Body of pancreas (tissue), 4 donors: ENCODE results near the gene ITGB1BP1. TPM values are rescaled to one million over a fixed set of nuclear protein-coding genes. Genes with fewer than 3 reads are reported as not detected.

Source experiments
- ATAC-seq: fragments of 150-250 bp; one replicate; pipeline ENCODE4 v1.9.1; 2016
- DNase-seq, 4 donors: peaks; one replicate each; pipeline ENCODE4 v3.0.0-alpha.2; 2019
- H3K27ac ChIP-seq, 4 donors: fragments of 200-600 bp; sonication (generic); 1 replicate in 3 of 4; 2 replicates in 1 of 4; pipeline versions ENCODE4 v1.5.1 to v1.6.1; 2016 to 2019; ENCODE audit warnings: mild to moderate bottlenecking in 1 of 4, mixed read lengths in 1 of 4, moderate library complexity in 1 of 4
- H3K27me3 ChIP-seq, 2 donors: fragments of 200-600 bp; sonication (generic); one replicate each; pipeline ENCODE4 v1.6.0; 2016; ENCODE audit warnings: mild to moderate bottlenecking in 1 of 2
- H3K36me3 ChIP-seq, 2 donors: fragments of 200-600 bp; sonication (generic); replicated peaks in 1 of 2; 2 replicates each; pipeline ENCODE4 v1.5.1; 2016; ENCODE audit warnings: low read depth in 2 of 2; ENCODE audit not compliant: insufficient read depth in 1 of 2
- H3K4me1 ChIP-seq: fragments of 200-600 bp; sonication (generic); one replicate; pipeline ENCODE4 v1.6.0; 2016
- H3K4me3 ChIP-seq, 2 donors: fragments of 200-600 bp; sonication (generic); 1 replicate in 1 of 2; 2 replicates in 1 of 2; pipeline ENCODE4 v1.5.1; 2016 to 2019
- H3K9me3 ChIP-seq, 3 donors: fragments of 200-600 bp; sonication (generic); 1 replicate in 2 of 3; 2 replicates in 1 of 3; pipeline ENCODE4 v1.5.1; 2016
- POLR2A ChIP-seq, 3 donors: fragments of 450-650 bp; IDR thresholded peaks; one replicate each; pipeline ENCODE4 v1.6.1; 2016; ENCODE audit warnings: antibody characterized with exemption in 3 of 3, mild to moderate bottlenecking in 2 of 3
- WGBS, 2 donors: methylation state at CpG; one replicate each; pipeline ENCODE4 v1.1.5; 2017; 5-methylcytosine and 5-hydroxymethylcytosine counted together
- intact Hi-C: fragments of 100-400 bp; cut with DNase I; formaldehyde crosslinking; loops from one replicate; pipeline ENCODE4 v1.15.1; 2023
- total RNA-seq, 2 donors: library from RNA; depleted of rRNA; stranded (reverse); fragments of >200 nt; gene quantifications; one replicate each; pipeline ENCODE4 v1.1.0, GENCODE V29; 2016
- TF ChIP-seq, protein P1 (sequence below), 7 experiments: fragments of 450-650 bp in 4 of 7; fragments of 200-600 bp in 3 of 7; sonication (generic) in 3 of 7; IDR thresholded peaks; one replicate each; pipeline ENCODE4 v1.5.1; 2016 to 2019; ENCODE audit warnings: antibody characterized with exemption in 7 of 7

ITGB1BP1 gene
- total RNA-seq, 2 donors from 2014 or later, result 16.6 to 28.3 TPM

DNA sequence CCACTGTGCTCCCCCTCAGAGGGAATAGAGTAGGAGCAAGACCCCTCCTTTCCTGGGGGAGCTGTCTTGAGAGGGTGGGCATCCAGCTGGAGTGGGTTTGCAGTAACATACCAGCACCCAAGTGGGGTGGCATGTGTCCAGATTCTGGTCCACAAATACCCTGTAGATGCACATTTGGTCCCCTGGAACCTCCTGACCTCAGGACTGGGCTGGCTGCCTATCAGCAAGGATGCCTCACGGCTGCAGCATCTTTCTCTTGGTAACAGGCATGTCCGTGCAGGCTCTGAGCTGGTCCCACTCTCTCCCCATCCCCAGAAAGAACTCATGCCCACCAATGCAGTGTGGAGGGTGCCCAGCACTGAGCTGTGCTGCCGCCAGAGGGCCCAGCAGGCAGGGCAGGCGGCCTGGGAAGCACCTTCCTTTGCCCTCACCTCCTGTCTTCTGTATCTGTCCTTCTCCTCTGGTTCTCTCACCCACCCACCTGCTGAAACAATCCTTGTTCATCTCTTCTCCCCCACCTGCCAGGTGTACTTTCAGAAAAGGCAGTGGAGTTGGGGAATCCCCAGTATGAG, 47.4 kb downstream of the ITGB1BP1 start:
- H3K9me3 ChIP-seq, result no peaks in the 10 kb centered on the region
- ATAC-seq (no peak), DNase-seq (no peak)
- no peaks in the 10 kb centered on the region for H3K4me1 ChIP-seq
- no peaks in the 10 kb centered on the region for H3K27me3 ChIP-seq
- no peak overlapping the region for H3K27ac ChIP-seq
- WGBS, 2 donors, result 60 to 100% methylated on average over 1 to 4 of the region's 4 CpGs
- H3K36me3 ChIP-seq, result peaks cover 0 to 2% of the 10 kb centered on the region in 2 donors
- H3K4me3 ChIP-seq, result no peak overlapping the region
- intact Hi-C loops, result no loop called here
- TF ChIP-seq POLR2A (IDR thresholded peaks at IDR 0.05), result no peak
- TF ChIP-seq, protein P1, sequence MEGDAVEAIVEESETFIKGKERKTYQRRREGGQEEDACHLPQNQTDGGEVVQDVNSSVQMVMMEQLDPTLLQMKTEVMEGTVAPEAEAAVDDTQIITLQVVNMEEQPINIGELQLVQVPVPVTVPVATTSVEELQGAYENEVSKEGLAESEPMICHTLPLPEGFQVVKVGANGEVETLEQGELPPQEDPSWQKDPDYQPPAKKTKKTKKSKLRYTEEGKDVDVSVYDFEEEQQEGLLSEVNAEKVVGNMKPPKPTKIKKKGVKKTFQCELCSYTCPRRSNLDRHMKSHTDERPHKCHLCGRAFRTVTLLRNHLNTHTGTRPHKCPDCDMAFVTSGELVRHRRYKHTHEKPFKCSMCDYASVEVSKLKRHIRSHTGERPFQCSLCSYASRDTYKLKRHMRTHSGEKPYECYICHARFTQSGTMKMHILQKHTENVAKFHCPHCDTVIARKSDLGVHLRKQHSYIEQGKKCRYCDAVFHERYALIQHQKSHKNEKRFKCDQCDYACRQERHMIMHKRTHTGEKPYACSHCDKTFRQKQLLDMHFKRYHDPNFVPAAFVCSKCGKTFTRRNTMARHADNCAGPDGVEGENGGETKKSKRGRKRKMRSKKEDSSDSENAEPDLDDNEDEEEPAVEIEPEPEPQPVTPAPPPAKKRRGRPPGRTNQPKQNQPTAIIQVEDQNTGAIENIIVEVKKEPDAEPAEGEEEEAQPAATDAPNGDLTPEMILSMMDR (IDR thresholded peaks at IDR 0.05), result no peak

DNA sequence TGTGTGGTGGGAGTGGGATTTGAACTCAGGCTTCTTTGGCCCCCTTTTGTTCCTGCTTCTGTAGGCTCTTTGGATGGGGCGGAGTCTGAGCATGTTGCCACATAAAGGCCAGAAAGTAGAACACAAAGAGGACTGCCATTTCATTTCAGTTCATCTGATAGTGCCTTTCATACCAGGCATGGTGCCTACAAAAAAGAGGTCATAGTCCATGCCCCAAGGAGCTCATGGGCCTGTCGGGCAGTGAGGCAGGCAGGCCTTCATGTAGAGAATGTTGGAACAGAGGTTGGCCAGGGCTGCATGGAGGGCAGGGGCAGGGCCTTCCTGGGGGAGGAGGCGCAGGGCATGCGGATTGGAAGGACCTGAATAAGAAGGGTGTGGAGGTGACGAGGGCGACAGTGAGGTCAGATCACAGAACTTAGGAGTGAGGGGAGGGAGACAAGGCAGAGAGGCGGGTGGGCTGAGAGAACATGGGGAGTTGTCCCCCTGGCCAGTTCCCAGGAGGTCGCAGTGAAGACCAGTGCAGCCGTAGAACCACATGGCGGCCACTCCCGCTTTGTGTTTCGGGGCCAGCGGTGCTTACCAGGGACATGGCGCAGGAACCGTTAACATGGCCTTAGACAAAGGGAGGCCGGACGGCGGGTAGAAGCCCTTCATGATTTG, 49.1 kb downstream of the ITGB1BP1 start:
- peaks cover 0 to 2% of the 10 kb centered on the region in 2 donors for H3K36me3 ChIP-seq
- ATAC-seq (no peak), DNase-seq (no peak)
- H3K27me3 ChIP-seq, result no peaks in the 10 kb centered on the region
- H3K4me3 ChIP-seq, result no peak overlapping the region
- 91 to 95% methylated on average over 18 of the region's 18 CpGs for WGBS, 2 donors
- no peak overlapping the region for H3K27ac ChIP-seq
- H3K9me3 ChIP-seq, result no peaks in the 10 kb centered on the region
- TF ChIP-seq, protein P1 (IDR thresholded peaks at IDR 0.05), result no peak
- no peak for TF ChIP-seq POLR2A (IDR thresholded peaks at IDR 0.05)
- intact Hi-C loops, result no loop called here
- H3K4me1 ChIP-seq, result no peaks in the 10 kb centered on the region

DNA sequence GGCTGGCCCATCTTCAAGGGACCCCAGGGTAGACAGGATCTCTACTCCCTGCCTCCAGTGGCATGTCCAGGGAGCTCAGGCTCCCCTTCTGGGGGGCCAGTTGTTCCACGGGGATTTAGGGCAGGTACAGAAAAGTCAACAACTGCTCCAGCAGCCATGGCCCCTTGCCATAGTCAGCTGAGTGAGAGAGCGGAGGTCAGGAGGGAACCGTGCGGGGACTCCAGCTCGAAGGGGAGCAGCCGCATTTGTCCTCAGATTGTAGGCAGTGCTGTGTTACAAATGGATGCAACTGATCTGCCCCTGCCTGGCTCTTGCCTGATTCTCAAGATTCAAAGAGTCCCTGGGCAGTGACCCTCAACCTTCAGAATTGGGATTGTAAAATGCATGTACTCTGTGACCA, 49.9 kb downstream of the ITGB1BP1 start:
- H3K27me3 ChIP-seq, result no peaks in the 10 kb centered on the region
- DNase-seq, result no peak
- intact Hi-C loops, result no loop called here
- no peak for ATAC-seq
- 77 to 84% methylated on average over 5 to 6 of the region's 6 CpGs for WGBS, 2 donors
- H3K9me3 ChIP-seq, result no peaks in the 10 kb centered on the region
- H3K27ac ChIP-seq, result no peak overlapping the region
- H3K4me3 ChIP-seq, result no peak overlapping the region
- H3K36me3 ChIP-seq, result no peaks in the 10 kb centered on the region
- no peaks in the 10 kb centered on the region for H3K4me1 ChIP-seq
- TF ChIP-seq POLR2A (IDR thresholded peaks at IDR 0.05), result no peak

DNA sequence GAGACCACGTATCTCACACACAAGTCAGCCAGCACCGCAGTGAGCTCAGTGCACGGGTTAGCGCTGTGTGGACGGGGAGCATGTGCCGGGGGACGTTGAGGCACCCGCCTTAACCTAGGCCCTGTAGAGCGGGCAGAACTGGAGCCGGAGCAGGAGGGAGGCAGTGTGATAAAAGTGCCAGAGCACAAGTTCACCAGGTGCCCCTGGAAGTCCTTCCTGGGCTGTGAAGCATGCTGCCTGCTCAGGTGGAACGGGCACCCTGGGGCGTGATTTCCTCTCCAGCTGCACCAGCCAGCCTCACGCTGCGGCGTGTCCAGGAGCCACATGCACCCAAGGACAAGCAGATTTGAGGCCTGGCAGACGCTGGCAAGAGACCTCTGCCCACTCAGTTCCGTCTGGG, 50.3 kb downstream of the ITGB1BP1 start:
- intact Hi-C loops, result no loop called here
- DNase-seq (no peak), ATAC-seq (no peak)

DNA sequence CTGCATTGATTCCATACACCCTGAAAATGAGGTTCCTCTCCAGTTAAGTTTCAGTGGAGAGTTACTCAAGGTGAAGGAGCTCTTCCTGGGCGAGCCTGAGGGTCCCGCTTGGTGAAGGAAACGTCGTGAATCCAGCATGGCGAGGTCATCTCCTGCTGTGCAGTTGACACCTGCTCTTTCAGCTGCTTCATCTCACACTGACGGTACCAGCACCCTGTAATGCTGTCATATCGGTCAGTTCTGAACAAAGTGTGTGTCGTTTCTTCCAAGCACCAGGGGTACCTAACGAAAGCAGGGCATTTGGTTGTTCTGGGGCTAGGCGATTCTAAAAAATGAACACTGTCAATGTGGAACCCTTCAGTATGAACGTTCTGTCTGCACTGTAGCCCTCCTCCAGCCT, 52.6 kb downstream of the ITGB1BP1 start:
- peaks cover 0 to 2% of the 10 kb centered on the region in 2 donors for H3K36me3 ChIP-seq
- no peak overlapping the region for H3K4me3 ChIP-seq
- H3K27ac ChIP-seq, result no peak overlapping the region
- no peak for ATAC-seq
- 84 to 94% methylated on average over 11 of the region's 11 CpGs for WGBS, 2 donors
- DNase-seq, result no peak
- no peaks in the 10 kb centered on the region for H3K9me3 ChIP-seq
- H3K27me3 ChIP-seq, result no peaks in the 10 kb centered on the region
- intact Hi-C loops, result no loop called here
- TF ChIP-seq, protein P1 (IDR thresholded peaks at IDR 0.05), result no peak
- no peak for TF ChIP-seq POLR2A (IDR thresholded peaks at IDR 0.05)
- H3K4me1 ChIP-seq, result no peaks in the 10 kb centered on the region

More for the DNA sequence above, 50.3 kb downstream of the ITGB1BP1 start:
- Histone ChIP-seq H3K9me3 (no peaks in the 10 kb centered on the region), H3K27me3 (no peaks in the 10 kb centered on the region), H3K4me1 (no peaks in the 10 kb centered on the region), H3K27ac (no peak overlapping the region), H3K4me3 (no peak overlapping the region), H3K36me3 (no peaks in the 10 kb centered on the region)
- 85 to 95% methylated on average over 3 to 17 of the region's 17 CpGs for WGBS, 2 donors
- TF ChIP-seq, protein P1 (IDR thresholded peaks at IDR 0.05), result no peak
- TF ChIP-seq POLR2A (IDR thresholded peaks at IDR 0.05), result no peak
